Mucosa of gallbladder (tissue), 1 donor: Measurements from ENCODE around the gene FAM83D. TPM values are rescaled to one million over a fixed set of nuclear protein-coding genes. Genes with fewer than 3 reads are reported as not detected.

ENCODE experiments used
- total RNA-seq: library from RNA; stranded (reverse); gene quantifications from one replicate; pipeline ENCODE4 v1.2.1, GENCODE V29; 2021
- donor health status: DM: no; HTN: no; CAD: no.

Gene FAM83D
- total RNA-seq, 1 donor from 2014 or later, result 48.3 TPM

Other genes with a start within 250 kb of the FAM83D start
- gene SLC32A1, start 201.9 kb upstream of the FAM83D start, total RNA-seq, result not detected
- 6.7 TPM for gene ACTR5, start 178.0 kb upstream of the FAM83D start, total RNA-seq
- gene PPP1R16B, start 120.7 kb upstream of the FAM83D start, total RNA-seq, result 4.1 TPM
- 10.3 TPM for gene DHX35, start 35.9 kb downstream of the FAM83D start, total RNA-seq